ENCODE data around the gene LDB2.

The LDB2 gene

GRCh38 chr4:16884673-16885460, 13.6 kb downstream of the LDB2 start:
- DNase-seq (ENCODE audit: low read depth in 3 of 3) = no peak

GRCh38 chr4:16883806-16884205, 14.6 kb downstream of the LDB2 start:
- DNase-seq (ENCODE audit: low read depth in 3 of 3) = no peak

GRCh38 chr4:16881151-16881884, 17.1 kb downstream of the LDB2 start:
- no peak for DNase-seq (ENCODE audit: low read depth in 3 of 3)

- no peak for DNase-seq (ENCODE audit: low read depth in 3 of 3)
Observed at GRCh38 chr4:16875487-16875886, 23.0 kb downstream of the LDB2 start.

- no peak for DNase-seq (ENCODE audit: low read depth in 3 of 3)
Observed at GRCh38 chr4:16869594-16870245, 28.7 kb downstream of the LDB2 start.

- no peak for DNase-seq (ENCODE audit: low read depth in 3 of 3)
Observed at GRCh38 chr4:16868674-16869073, 29.8 kb downstream of the LDB2 start.

- DNase-seq (ENCODE audit: low read depth in 3 of 3) = no peak
Observed at GRCh38 chr4:16867827-16868226, 30.6 kb downstream of the LDB2 start.

GRCh38 chr4:16866974-16867373, 31.5 kb downstream of the LDB2 start:
- DNase-seq (ENCODE audit: low read depth in 3 of 3) = no peak

- DNase-seq (ENCODE audit: low read depth in 3 of 3) = no peak
Observed at GRCh38 chr4:16865897-16866283, 32.6 kb downstream of the LDB2 start.

GRCh38 chr4:16865209-16865896, 33.1 kb downstream of the LDB2 start:
- no peak for DNase-seq (ENCODE audit: low read depth in 3 of 3)

- DNase-seq (ENCODE audit: low read depth in 3 of 3) = no peak
Observed at GRCh38 chr4:16864199-16864598, 34.2 kb downstream of the LDB2 start.

GRCh38 chr4:16862697-16863096, 35.7 kb downstream of the LDB2 start:
- no peak for DNase-seq (ENCODE audit: low read depth in 3 of 3)

- no peak for DNase-seq (ENCODE audit: low read depth in 3 of 3)
Observed at GRCh38 chr4:16860516-16860915, 37.9 kb downstream of the LDB2 start.

- no peak for DNase-seq (ENCODE audit: low read depth in 3 of 3)
Observed at GRCh38 chr4:16859031-16859430, 39.4 kb downstream of the LDB2 start.

- DNase-seq (ENCODE audit: low read depth in 3 of 3) = no peak
Observed at GRCh38 chr4:16858275-16858752, 40.1 kb downstream of the LDB2 start.

- DNase-seq (ENCODE audit: low read depth in 3 of 3) = no peak
Observed at GRCh38 chr4:16857425-16857824, 41.0 kb downstream of the LDB2 start.

GRCh38 chr4:16853640-16854039, 44.8 kb downstream of the LDB2 start:
- no peak for DNase-seq (ENCODE audit: low read depth in 3 of 3)

- no peak for DNase-seq (ENCODE audit: low read depth in 3 of 3)
Observed at GRCh38 chr4:16852644-16853043, 45.8 kb downstream of the LDB2 start.

- no peak for DNase-seq (ENCODE audit: low read depth in 3 of 3)
Observed at GRCh38 chr4:16852228-16852627, 46.2 kb downstream of the LDB2 start.

GRCh38 chr4:16846540-16847117, 51.8 kb downstream of the LDB2 start:
- no peak for DNase-seq (ENCODE audit: low read depth in 3 of 3)

- no peak for DNase-seq (ENCODE audit: low read depth in 3 of 3)
Observed at GRCh38 chr4:16844816-16845586, 53.4 kb downstream of the LDB2 start.

Measured in stimulated activated CD4-positive, alpha-beta T cell treated with anti-CD3 and anti-CD28 coated beads, TNF-alpha, amount 100 ng/mL, for 48 hours (primary cell).